Body of pancreas (tissue), 4 donors: ENCODE results near the gene CPD. TPM values are rescaled to one million over a fixed set of nuclear protein-coding genes. Genes with fewer than 3 reads are reported as not detected.

Source experiments
- ATAC-seq: fragments of 150-250 bp; one replicate; pipeline ENCODE4 v1.9.1; 2016
- DNase-seq, 4 donors: peaks; one replicate each; pipeline ENCODE4 v3.0.0-alpha.2; 2019
- H3K27ac ChIP-seq, 4 donors: fragments of 200-600 bp; sonication (generic); 1 replicate in 3 of 4; 2 replicates in 1 of 4; pipeline versions ENCODE4 v1.5.1 to v1.6.1; 2016 to 2019; ENCODE audit warnings: mild to moderate bottlenecking in 1 of 4, mixed read lengths in 1 of 4, moderate library complexity in 1 of 4
- H3K27me3 ChIP-seq, 2 donors: fragments of 200-600 bp; sonication (generic); one replicate each; pipeline ENCODE4 v1.6.0; 2016; ENCODE audit warnings: mild to moderate bottlenecking in 1 of 2
- H3K36me3 ChIP-seq, 2 donors: fragments of 200-600 bp; sonication (generic); replicated peaks in 1 of 2; 2 replicates each; pipeline ENCODE4 v1.5.1; 2016; ENCODE audit warnings: low read depth in 2 of 2; ENCODE audit not compliant: insufficient read depth in 1 of 2
- H3K4me1 ChIP-seq: fragments of 200-600 bp; sonication (generic); one replicate; pipeline ENCODE4 v1.6.0; 2016
- H3K4me3 ChIP-seq, 2 donors: fragments of 200-600 bp; sonication (generic); 1 replicate in 1 of 2; 2 replicates in 1 of 2; pipeline ENCODE4 v1.5.1; 2016 to 2019
- H3K9me3 ChIP-seq, 3 donors: fragments of 200-600 bp; sonication (generic); 1 replicate in 2 of 3; 2 replicates in 1 of 3; pipeline ENCODE4 v1.5.1; 2016
- POLR2A ChIP-seq, 3 donors: fragments of 450-650 bp; IDR thresholded peaks; one replicate each; pipeline ENCODE4 v1.6.1; 2016; ENCODE audit warnings: antibody characterized with exemption in 3 of 3, mild to moderate bottlenecking in 2 of 3
- WGBS, 2 donors: methylation state at CpG; one replicate each; pipeline ENCODE4 v1.1.5; 2017; 5-methylcytosine and 5-hydroxymethylcytosine counted together
- intact Hi-C: fragments of 100-400 bp; cut with DNase I; formaldehyde crosslinking; loops from one replicate; pipeline ENCODE4 v1.15.1; 2023
- total RNA-seq, 2 donors: library from RNA; depleted of rRNA; stranded (reverse); fragments of >200 nt; gene quantifications; one replicate each; pipeline ENCODE4 v1.1.0, GENCODE V29; 2016
- TF ChIP-seq, protein P1 (sequence below), 7 experiments: fragments of 450-650 bp in 4 of 7; fragments of 200-600 bp in 3 of 7; sonication (generic) in 3 of 7; IDR thresholded peaks; one replicate each; pipeline ENCODE4 v1.5.1; 2016 to 2019; ENCODE audit warnings: antibody characterized with exemption in 7 of 7

The CPD gene
- total RNA-seq, 2 donors from 2014 or later, result 30.0 to 68.0 TPM

DNA sequence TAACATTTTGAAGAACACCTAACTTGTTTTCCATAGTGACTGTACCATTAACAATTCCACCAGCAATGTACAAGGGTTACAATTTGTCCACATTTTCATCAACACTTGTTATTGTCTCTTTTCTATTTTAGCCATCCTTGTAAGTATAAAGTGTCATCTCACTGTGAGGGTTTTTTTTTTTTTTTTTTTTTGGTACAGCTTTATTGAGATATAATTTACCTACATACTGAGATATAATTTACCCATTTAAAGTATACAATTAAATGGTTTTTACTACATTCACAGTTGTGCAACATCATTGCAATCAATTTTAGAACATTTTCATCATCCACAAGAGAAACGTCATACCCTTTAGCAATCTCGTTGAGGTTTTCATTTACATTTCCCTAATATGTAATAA lies 27.0 kb upstream of the CPD start:
- Histone ChIP-seq H3K27ac (no peak overlapping the region), H3K4me3 (no peak overlapping the region), H3K27me3 (no peaks in the 10 kb centered on the region), H3K9me3 (no peaks in the 10 kb centered on the region), H3K36me3 (no peaks in the 10 kb centered on the region), H3K4me1 (peaks cover under 1% of the 10 kb centered on the region)
- WGBS, 2 donors, result 72 to 84% methylated on average over 2 of the region's 2 CpGs
- DNase-seq, result no peak
- intact Hi-C loops, result no loop called here
- no peak for ATAC-seq
- no peak for TF ChIP-seq POLR2A (IDR thresholded peaks at IDR 0.05)
- TF ChIP-seq, protein P1, sequence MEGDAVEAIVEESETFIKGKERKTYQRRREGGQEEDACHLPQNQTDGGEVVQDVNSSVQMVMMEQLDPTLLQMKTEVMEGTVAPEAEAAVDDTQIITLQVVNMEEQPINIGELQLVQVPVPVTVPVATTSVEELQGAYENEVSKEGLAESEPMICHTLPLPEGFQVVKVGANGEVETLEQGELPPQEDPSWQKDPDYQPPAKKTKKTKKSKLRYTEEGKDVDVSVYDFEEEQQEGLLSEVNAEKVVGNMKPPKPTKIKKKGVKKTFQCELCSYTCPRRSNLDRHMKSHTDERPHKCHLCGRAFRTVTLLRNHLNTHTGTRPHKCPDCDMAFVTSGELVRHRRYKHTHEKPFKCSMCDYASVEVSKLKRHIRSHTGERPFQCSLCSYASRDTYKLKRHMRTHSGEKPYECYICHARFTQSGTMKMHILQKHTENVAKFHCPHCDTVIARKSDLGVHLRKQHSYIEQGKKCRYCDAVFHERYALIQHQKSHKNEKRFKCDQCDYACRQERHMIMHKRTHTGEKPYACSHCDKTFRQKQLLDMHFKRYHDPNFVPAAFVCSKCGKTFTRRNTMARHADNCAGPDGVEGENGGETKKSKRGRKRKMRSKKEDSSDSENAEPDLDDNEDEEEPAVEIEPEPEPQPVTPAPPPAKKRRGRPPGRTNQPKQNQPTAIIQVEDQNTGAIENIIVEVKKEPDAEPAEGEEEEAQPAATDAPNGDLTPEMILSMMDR (IDR thresholded peaks at IDR 0.05), result no peak

DNA sequence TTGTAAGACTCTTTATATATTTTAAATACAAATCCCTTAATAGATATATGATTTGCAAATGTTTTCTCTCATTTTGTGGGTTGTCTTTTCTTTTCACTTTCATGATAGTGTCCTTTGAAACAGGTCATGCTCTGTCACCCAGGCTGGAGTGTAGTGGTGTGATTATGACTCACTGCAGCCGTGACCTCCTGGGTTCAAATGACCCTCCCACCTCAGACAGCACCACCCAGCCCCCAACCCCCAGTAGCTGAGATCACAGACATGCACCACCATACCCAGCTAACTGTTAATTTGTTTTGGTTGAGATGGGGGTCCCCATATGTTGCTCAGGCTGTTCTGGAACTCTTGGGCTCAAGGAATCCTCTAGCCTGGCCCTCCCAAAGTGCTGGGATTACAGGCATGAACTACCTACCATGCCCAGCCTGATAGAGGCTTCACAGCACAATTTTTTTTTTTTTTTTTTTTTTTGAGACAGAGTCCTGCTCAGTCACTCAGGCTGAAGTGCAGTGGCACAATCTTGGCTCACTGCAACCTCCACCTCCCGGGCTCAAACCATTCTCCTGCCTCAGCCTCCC lies 26.4 kb upstream of the CPD start:
- Histone ChIP-seq H3K4me3 (no peak overlapping the region), H3K27ac (no peak overlapping the region), H3K9me3 (no peaks in the 10 kb centered on the region), H3K4me1 (no peaks in the 10 kb centered on the region), H3K36me3 (no peaks in the 10 kb centered on the region), H3K27me3 (no peaks in the 10 kb centered on the region)
- 85 to 88% methylated on average over 2 of the region's 2 CpGs for WGBS, 2 donors
- ATAC-seq (no peak), DNase-seq (no peak)
- intact Hi-C loops, result no loop called here
- TF ChIP-seq, protein P1 (IDR thresholded peaks at IDR 0.05), result no peak
- no peak for TF ChIP-seq POLR2A (IDR thresholded peaks at IDR 0.05)

DNA sequence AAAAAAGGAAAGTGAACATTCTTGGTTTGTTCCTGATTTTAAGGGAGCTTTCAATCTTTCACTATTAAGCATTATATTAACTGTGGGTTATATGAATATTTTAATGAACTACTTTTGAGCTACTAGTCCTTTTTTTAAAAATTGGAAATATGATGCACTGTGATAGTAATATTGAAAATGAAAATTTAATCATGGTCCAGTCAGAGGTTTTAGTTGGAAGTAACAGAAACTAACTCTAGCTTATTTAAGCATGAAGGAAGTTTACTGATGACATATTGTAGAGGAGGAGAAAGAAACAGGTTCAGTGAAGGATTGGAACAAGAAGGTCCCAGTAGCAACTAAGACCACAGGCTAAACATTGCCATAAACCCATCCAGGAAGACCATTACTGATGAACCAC lies 24.0 kb upstream of the CPD start:
- ATAC-seq (no peak), DNase-seq (no peak)
- Histone ChIP-seq H3K4me3 (no peak overlapping the region), H3K27me3 (no peaks in the 10 kb centered on the region), H3K4me1 (no peaks in the 10 kb centered on the region), H3K27ac (no peak overlapping the region), H3K9me3 (no peaks in the 10 kb centered on the region), H3K36me3 (no peaks in the 10 kb centered on the region)
- TF ChIP-seq, protein P1 (IDR thresholded peaks at IDR 0.05), result no peak
- no peak for TF ChIP-seq POLR2A (IDR thresholded peaks at IDR 0.05)
- intact Hi-C loops, result no loop called here

DNA sequence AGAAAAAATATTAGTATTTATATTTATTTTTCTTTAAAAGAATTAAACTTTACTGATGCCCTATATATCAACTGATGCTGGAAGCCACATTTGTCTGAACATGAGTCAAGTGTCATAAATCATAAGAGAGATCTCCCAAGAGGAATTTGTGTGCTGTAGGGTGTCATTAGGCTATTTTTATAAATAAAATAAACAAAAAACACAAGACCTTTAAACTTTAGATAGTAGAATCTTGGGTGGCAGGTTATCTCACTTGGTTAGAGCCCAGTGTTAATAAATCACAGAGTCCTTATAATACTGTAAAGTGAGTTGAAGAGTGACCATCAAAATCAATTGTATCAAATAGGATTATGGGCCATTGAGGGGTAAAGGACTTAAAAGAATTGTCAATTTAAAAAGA lies 21.3 kb upstream of the CPD start:
- Histone ChIP-seq H3K4me1 (no peaks in the 10 kb centered on the region), H3K4me3 (no peak overlapping the region), H3K36me3 (no peaks in the 10 kb centered on the region), H3K27ac (no peak overlapping the region), H3K27me3 (no peaks in the 10 kb centered on the region), H3K9me3 (no peaks in the 10 kb centered on the region)
- DNase-seq, result no peak
- TF ChIP-seq POLR2A (IDR thresholded peaks at IDR 0.05), result no peak
- TF ChIP-seq, protein P1 (IDR thresholded peaks at IDR 0.05), result no peak
- intact Hi-C loops, result no loop called here
- no peak for ATAC-seq

DNA sequence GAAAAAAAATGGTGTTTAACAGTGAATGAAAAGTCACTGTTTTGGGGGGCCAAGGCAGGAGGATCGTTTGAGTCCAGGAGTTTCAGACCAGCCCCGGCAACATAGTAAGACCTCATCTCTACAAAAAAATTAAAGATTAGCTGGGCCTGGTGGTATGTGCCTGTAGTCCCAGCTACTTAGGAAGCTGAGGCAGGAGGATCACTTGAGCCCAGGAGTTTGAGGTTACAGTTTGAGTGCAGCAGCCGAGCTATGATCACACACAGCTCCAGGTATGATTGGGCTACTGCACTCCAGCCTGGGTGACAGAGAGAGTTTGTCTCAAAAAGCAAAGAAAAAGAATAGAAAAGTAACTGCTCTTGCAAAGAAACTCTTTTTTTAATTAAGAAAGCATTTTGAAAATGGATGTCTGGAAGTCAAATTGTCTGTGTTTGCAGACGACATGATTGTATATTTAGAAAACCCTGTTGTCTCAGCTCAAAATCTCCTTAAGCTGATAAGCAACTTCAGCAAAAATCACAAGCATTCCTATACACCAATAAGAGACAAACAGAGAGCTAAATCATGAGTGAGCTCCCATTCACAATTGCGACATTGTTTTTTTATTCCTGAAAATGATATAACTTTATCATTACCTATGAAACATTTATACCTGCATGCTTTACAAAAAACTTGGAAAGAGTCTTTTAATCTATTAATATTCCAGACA lies 20.5 kb upstream of the CPD start:
- no peak for TF ChIP-seq POLR2A (IDR thresholded peaks at IDR 0.05)
- TF ChIP-seq, protein P1 (IDR thresholded peaks at IDR 0.05), result no peak

More for the DNA sequence above, 20.5 kb upstream of the CPD start:
- no peak overlapping the region for H3K27ac ChIP-seq
- no peaks in the 10 kb centered on the region for H3K4me1 ChIP-seq
- intact Hi-C loops, result no loop called here
- H3K4me3 ChIP-seq, result no peak overlapping the region
- 59 to 64% methylated on average over 5 of the region's 5 CpGs for WGBS, 2 donors
- DNase-seq (no peak), ATAC-seq (no peak)
- H3K36me3 ChIP-seq, result no peaks in the 10 kb centered on the region
- no peaks in the 10 kb centered on the region for H3K9me3 ChIP-seq
- no peaks in the 10 kb centered on the region for H3K27me3 ChIP-seq
